ENCODE measurements around the gene ANKRD28. TPM values are rescaled to one million over a fixed set of nuclear protein-coding genes. Genes with fewer than 3 reads are reported as not detected.
A peak's percentile ranks its signal among the peaks of the same experiment; 100 is the strongest.

The ANKRD28 gene
- total and polyA plus RNA-seq, 7 donors, result 13.4 to 64.5 (median 41.5) TPM

DNA sequence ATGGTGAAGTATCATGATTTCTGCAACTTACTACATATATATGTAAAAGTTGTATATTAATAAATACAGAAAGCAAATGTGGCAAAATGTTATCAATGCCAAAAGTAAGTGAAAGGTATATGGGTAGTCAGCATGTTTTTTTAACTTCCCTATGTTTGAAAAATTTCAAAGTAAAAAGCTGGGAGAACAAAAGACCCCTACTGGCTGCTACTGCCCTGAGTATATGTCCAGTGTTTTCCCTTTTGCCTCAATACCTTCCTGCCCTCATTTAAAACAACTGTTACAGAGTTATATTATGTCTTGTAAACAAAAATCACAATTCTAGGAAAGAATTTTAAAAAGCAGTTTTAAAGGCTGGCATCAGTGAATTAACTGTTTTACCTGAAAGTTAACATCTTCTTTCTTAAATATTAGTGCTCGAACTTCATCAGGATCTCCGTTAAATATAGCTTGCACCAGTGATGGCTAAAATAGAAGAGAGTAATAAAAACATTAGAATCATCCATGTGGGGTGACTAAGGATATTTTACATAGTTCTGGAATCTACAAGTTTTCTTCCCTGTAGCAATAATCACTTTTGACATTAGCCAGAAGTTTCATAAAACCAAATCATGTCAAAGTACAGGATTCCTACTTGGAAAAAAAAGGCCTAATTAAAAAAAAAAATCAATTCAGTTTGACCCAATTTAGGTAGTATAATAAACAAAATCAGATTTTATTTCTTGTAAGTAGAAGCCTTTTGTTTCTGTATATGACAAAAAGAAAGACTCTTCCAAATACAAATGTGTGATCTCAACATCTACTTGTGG lies 2.7 kb downstream of the ANKRD28 start:
- Histone ChIP-seq H3K4me1 (peaks cover 0 to 39% (median 20%) of the 10 kb centered on the region in 4 donors), H3K36me3 (no peaks in the 10 kb centered on the region), H3K4me3 (peak overlapping the region; percentile 32 to 51 (median 40)), H3K9me3 (no peaks in the 10 kb centered on the region), H3K27me3 (no peaks in the 10 kb centered on the region), H3K27ac (peak overlapping the region; percentile 83 to 93 (median 88))
- intact Hi-C loops (cut with DNase I), result no loop called here
- WGBS, 2 donors, result 47 to 89% methylated on average over 2 of the region's 2 CpGs
- no peak for DNase-seq
- TF ChIP-seq EP300 (IDR thresholded peaks at IDR 0.05) (no peak), POLR2AphosphoS5 (IDR thresholded peaks at IDR 0.05) (no peak)
- TF ChIP-seq, protein P1, sequence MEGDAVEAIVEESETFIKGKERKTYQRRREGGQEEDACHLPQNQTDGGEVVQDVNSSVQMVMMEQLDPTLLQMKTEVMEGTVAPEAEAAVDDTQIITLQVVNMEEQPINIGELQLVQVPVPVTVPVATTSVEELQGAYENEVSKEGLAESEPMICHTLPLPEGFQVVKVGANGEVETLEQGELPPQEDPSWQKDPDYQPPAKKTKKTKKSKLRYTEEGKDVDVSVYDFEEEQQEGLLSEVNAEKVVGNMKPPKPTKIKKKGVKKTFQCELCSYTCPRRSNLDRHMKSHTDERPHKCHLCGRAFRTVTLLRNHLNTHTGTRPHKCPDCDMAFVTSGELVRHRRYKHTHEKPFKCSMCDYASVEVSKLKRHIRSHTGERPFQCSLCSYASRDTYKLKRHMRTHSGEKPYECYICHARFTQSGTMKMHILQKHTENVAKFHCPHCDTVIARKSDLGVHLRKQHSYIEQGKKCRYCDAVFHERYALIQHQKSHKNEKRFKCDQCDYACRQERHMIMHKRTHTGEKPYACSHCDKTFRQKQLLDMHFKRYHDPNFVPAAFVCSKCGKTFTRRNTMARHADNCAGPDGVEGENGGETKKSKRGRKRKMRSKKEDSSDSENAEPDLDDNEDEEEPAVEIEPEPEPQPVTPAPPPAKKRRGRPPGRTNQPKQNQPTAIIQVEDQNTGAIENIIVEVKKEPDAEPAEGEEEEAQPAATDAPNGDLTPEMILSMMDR (IDR thresholded peaks at IDR 0.05), result peak in 1 of 4 experiments; percentile 34

DNA sequence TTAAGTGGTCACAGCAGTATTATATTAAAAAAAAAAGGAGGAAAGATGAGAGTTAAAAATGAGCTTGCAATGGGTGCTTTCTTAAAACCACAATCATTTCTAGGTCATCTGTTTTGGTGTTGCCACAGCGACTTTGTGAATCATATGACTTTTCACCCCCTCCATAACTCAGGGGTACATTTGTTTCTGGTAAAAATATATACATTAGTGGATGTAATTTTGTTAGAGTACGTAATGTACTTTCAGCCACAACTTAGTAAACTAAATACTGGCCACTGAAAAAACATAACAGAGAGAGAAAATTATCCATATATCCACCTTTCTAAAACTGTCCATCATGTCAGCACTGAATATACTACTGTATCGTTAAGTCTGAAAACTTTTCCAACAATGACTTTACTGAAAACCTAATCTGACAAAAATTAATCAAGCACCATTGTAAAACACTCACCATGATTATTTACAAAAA lies 3.4 kb downstream of the ANKRD28 start:
- Histone ChIP-seq H3K27me3 (no peaks in the 10 kb centered on the region), H3K4me3 (peak overlapping the region; percentile 32 to 51 (median 40)), H3K4me1 (peaks cover 0 to 39% (median 19%) of the 10 kb centered on the region in 4 donors), H3K9me3 (no peaks in the 10 kb centered on the region), H3K36me3 (no peaks in the 10 kb centered on the region), H3K27ac (peak overlapping the region; percentile 83 to 93 (median 88))
- WGBS, 2 donors, result 46 to 84% methylated on average over 3 of the region's 3 CpGs
- intact Hi-C loops (cut with DNase I), result no loop called here
- TF ChIP-seq EP300 (IDR thresholded peaks at IDR 0.05) (no peak), POLR2AphosphoS5 (IDR thresholded peaks at IDR 0.05) (peak in 1 of 4 donors; percentile 43), POLR2A (IDR thresholded peaks at IDR 0.05) (no peak)
- TF ChIP-seq, protein P1 (IDR thresholded peaks at IDR 0.05), result no peak
- no peak for DNase-seq

DNA sequence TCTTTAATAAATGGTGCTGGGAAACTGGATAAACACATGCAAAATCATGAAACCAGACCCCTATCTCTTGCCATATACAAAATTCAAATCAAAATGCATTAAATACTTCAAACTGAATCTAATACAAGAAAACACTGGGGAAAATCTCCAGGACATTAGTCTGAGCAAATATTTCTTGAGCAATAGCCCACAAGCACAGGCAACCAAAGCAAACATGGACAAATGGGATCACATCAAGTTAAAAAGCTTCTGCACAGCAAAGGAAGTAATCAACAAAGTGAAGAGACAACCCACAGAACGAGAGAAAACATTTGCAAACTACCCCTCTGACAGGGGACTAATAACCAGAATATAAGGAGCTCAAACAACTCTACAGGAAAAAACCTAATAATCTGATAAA lies 6.3 kb downstream of the ANKRD28 start:
- no peaks in the 10 kb centered on the region for H3K36me3 ChIP-seq
- intact Hi-C loops (cut with DNase I), result no loop called here
- no peaks in the 10 kb centered on the region for H3K27me3 ChIP-seq
- no peaks in the 10 kb centered on the region for H3K9me3 ChIP-seq
- no peak overlapping the region for H3K4me3 ChIP-seq
- WGBS, 2 donors, result 81 to 89% methylated on average over 1 of the region's 1 CpG
- TF ChIP-seq, protein P1 (IDR thresholded peaks at IDR 0.05), result no peak
- TF ChIP-seq EP300 (IDR thresholded peaks at IDR 0.05) (no peak), POLR2AphosphoS5 (IDR thresholded peaks at IDR 0.05) (no peak), POLR2A (IDR thresholded peaks at IDR 0.05) (no peak)
- peak overlapping the region in 3 of 4 donors; percentile 84 to 93 (median 91) for H3K27ac ChIP-seq
- H3K4me1 ChIP-seq, result peaks cover 0 to 36% (median 29%) of the 10 kb centered on the region in 4 donors
- no peak for DNase-seq

DNA sequence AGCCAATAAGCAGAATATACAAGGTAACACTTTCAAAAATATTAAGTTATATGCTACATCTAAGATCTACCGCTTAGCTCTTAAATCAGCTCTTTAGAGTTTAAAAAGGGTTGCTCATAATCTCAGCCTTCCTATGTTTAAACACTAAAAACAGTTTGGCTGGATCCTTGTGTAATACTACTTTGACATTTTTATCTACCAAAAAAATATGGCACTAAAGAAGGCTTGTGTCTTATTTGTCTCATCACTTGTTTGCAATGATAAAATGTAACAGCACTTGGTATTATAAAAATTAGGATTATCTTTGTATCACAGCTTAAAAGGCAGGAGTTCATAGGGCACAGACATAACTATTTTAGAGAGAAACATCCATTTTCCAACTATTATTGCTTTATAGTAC lies 9.8 kb downstream of the ANKRD28 start:
- no peaks in the 10 kb centered on the region for H3K9me3 ChIP-seq
- TF ChIP-seq POLR2A (IDR thresholded peaks at IDR 0.05), result no peak
- H3K4me1 ChIP-seq, result peaks cover 0 to 46% (median 23%) of the 10 kb centered on the region in 4 donors
- WGBS, 2 donors, result 94 to 97% methylated on average over 1 of the region's 1 CpG
- H3K36me3 ChIP-seq, result no peaks in the 10 kb centered on the region
- no peak overlapping the region for H3K4me3 ChIP-seq
- intact Hi-C loops (cut with DNase I), result no loop called here
- H3K27me3 ChIP-seq, result no peaks in the 10 kb centered on the region
- H3K27ac ChIP-seq, result peak overlapping the region in 3 of 4 donors; percentile 26 to 44 (median 40)
- no peak for DNase-seq

DNA sequence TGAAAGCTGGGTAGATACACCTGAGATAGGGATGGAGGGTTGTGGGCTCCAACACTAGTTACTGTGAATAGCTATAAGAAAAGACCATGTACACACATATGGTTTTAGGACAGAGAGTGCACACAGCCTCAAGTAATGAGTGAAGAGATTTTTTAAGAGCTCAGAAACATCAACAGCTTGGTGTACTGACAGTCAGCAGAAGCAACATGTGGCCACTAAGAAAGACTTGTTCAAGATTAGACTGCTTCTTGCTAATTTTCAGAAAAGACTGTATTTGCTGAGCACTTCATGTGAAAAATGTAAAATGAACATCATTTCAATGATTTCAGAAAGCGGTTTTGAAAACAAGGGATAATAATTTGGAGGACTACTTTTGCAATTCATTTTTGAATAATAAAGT lies 10.3 kb downstream of the ANKRD28 start:
- Histone ChIP-seq H3K9me3 (no peaks in the 10 kb centered on the region), H3K4me3 (no peak overlapping the region), H3K27me3 (no peaks in the 10 kb centered on the region), H3K27ac (peak overlapping the region in 3 of 4 donors; percentile 26 to 44 (median 40)), H3K36me3 (no peaks in the 10 kb centered on the region), H3K4me1 (peaks cover 0 to 49% (median 23%) of the 10 kb centered on the region in 4 donors)
- DNase-seq, result no peak
- 94 to 99% methylated on average over 1 of the region's 1 CpG for WGBS, 2 donors
- intact Hi-C loops (cut with DNase I), result no loop called here
- no peak for TF ChIP-seq EP300 (IDR thresholded peaks at IDR 0.05)
- no peak for TF ChIP-seq POLR2AphosphoS5 (IDR thresholded peaks at IDR 0.05)
- no peak for TF ChIP-seq POLR2A (IDR thresholded peaks at IDR 0.05)
- TF ChIP-seq, protein P1 (IDR thresholded peaks at IDR 0.05), result no peak

Measured in sigmoid colon (tissue), 7 donors.